Vagina (tissue), 2 donors: ENCODE results near the gene JUN. TPM values are rescaled to one million over a fixed set of nuclear protein-coding genes. Genes with fewer than 3 reads are reported as not detected.

Source experiments
- DNase-seq, 2 donors: peaks; one replicate each; pipeline ENCODE4 v3.0.0-alpha.2; 2017; ENCODE audit errors: extremely low spot score in 2 of 2
- H3K27ac ChIP-seq: fragments of 200-600 bp; sonication (generic); one replicate; pipeline ENCODE4 v1.5.1; 2019
- H3K27me3 ChIP-seq: fragments of 200-600 bp; sonication (generic); one replicate; pipeline ENCODE4 v1.5.1; 2019
- H3K36me3 ChIP-seq, 2 donors: fragments of 200-600 bp; sonication (generic); one replicate each; pipeline ENCODE4 v1.5.1; 2017 to 2019
- H3K4me1 ChIP-seq: fragments of 200-600 bp; sonication (generic); one replicate; pipeline ENCODE4 v1.5.1; 2019
- H3K4me3 ChIP-seq, 2 donors: fragments of 200-600 bp; sonication (generic); 1 replicate in 1 of 2; 2 replicates in 1 of 2; pipeline ENCODE4 v1.5.1; 2016 to 2019
- H3K9me3 ChIP-seq: fragments of 200-600 bp; sonication (generic); one replicate; pipeline ENCODE4 v1.5.1; 2019
- POLR2A ChIP-seq, 2 donors: fragments of 450-650 bp; IDR thresholded peaks; one replicate each; pipeline ENCODE4 v1.6.1; 2017; ENCODE audit warnings: antibody characterized with exemption in 2 of 2, mild to moderate bottlenecking in 2 of 2, moderate library complexity in 2 of 2
- POLR2AphosphoS5 ChIP-seq, 2 donors: sonication (generic); formaldehyde crosslinking; IDR thresholded peaks; one replicate each; pipeline ENCODE4 v1.9.0; 2017; ENCODE audit warnings: antibody characterized with exemption in 2 of 2, mild to moderate bottlenecking in 2 of 2, low read depth in 1 of 2; ENCODE audit not compliant: insufficient read depth in 1 of 2
- intact Hi-C: fragments of 100-400 bp; cut with DNase I; formaldehyde crosslinking; loops from one replicate; pipeline ENCODE4 v1.15.1; 2023
- total RNA-seq: library from RNA; depleted of rRNA; stranded (reverse); fragments of >200 nt; gene quantifications from one replicate; pipeline ENCODE4 v1.2.3, GENCODE V29; 2016
- TF ChIP-seq, protein P1 (sequence below), 3 experiments: fragments of 450-650 bp in 2 of 3; fragments of 200-600 bp in 1 of 3; sonication (generic) in 1 of 3; IDR thresholded peaks; one replicate each; pipeline ENCODE4 v1.5.1; 2017 to 2019; ENCODE audit warnings: antibody characterized with exemption in 3 of 3, mild to moderate bottlenecking in 2 of 3, moderate library complexity in 2 of 3

Gene JUN
- total RNA-seq, 1 donor from 2014 or later, result 275 TPM

DNA sequence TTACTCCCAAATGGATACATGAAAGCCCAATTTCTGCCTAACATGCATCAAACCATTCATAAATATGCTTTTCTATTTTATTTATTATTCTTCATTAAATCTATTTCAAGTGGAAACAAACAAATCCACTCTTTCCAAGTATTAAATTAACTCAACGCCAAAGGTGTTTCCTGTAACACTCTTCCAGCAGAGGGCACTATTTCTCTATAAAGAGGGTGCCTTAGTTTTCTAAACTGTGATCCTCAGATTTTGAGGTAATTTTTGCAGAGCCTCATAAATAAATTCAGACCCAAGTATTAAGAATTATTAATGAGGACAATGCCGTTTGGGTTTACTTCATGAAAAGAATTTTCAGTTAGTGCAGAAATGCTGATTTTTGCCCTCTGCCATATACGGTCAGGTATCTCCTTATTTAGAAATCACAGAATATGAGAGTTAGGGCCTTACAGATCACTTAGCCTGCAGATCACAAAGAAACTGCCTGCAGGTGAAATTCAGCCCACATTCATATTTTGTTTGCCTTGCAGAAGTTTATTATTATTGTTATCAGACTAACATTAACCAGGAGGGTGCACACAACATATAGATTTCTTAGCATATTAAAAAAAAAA is 43.9 kb downstream of the JUN start:
- no peaks in the 10 kb centered on the region for H3K9me3 ChIP-seq
- H3K27me3 ChIP-seq, result no peaks in the 10 kb centered on the region
- H3K36me3 ChIP-seq, result no peaks in the 10 kb centered on the region
- intact Hi-C loops, result loop anchor here (5.0 to 10.0 kb wide), 2 partner anchors 965 to 1017 kb away; no protein-coding TSS in a partner anchor
- DNase-seq, result no peak
- no peaks in the 10 kb centered on the region for H3K4me1 ChIP-seq
- no peak overlapping the region for H3K4me3 ChIP-seq
- TF ChIP-seq POLR2AphosphoS5 (IDR thresholded peaks at IDR 0.05; ENCODE audit: insufficient read depth in 1 of 2, low read depth in 1 of 2) (peak in 1 of 2 donors; percentile 33), POLR2A (IDR thresholded peaks at IDR 0.05) (no peak)
- TF ChIP-seq, protein P1, sequence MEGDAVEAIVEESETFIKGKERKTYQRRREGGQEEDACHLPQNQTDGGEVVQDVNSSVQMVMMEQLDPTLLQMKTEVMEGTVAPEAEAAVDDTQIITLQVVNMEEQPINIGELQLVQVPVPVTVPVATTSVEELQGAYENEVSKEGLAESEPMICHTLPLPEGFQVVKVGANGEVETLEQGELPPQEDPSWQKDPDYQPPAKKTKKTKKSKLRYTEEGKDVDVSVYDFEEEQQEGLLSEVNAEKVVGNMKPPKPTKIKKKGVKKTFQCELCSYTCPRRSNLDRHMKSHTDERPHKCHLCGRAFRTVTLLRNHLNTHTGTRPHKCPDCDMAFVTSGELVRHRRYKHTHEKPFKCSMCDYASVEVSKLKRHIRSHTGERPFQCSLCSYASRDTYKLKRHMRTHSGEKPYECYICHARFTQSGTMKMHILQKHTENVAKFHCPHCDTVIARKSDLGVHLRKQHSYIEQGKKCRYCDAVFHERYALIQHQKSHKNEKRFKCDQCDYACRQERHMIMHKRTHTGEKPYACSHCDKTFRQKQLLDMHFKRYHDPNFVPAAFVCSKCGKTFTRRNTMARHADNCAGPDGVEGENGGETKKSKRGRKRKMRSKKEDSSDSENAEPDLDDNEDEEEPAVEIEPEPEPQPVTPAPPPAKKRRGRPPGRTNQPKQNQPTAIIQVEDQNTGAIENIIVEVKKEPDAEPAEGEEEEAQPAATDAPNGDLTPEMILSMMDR (IDR thresholded peaks at IDR 0.05), result peak; percentile 80 to 85 (median 82)
- no peak overlapping the region for H3K27ac ChIP-seq

DNA sequence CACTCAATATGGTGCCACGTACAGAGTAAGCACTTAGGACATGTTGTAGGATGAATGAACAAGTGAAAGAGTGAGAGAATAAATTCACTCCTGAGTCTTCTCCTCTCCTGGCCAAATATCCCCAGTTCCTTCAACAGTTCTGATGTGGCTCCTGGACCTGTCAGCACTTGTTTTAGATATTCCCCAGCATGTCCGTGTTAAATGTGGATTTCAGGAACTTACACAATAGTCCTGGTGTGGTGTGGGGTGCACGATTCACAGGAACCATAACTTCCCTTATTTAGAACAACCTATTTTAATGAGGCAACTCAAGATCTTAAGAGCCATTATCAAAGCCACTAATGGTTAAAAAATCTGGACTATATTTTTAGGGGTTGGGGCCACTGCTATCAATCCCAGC is 45.0 kb downstream of the JUN start:
- no peak overlapping the region for H3K4me3 ChIP-seq
- DNase-seq, result peak in 1 of 2 donors; percentile 12
- TF ChIP-seq POLR2AphosphoS5 (IDR thresholded peaks at IDR 0.05; ENCODE audit: insufficient read depth in 1 of 2, low read depth in 1 of 2), result no peak
- TF ChIP-seq, protein P1 (IDR thresholded peaks at IDR 0.05), result no peak
- TF ChIP-seq POLR2A (IDR thresholded peaks at IDR 0.05), result no peak
- no peaks in the 10 kb centered on the region for H3K9me3 ChIP-seq
- H3K27me3 ChIP-seq, result no peaks in the 10 kb centered on the region
- no peak overlapping the region for H3K27ac ChIP-seq
- intact Hi-C loops, result no loop called here
- no peaks in the 10 kb centered on the region for H3K4me1 ChIP-seq
- H3K36me3 ChIP-seq, result no peaks in the 10 kb centered on the region

DNA sequence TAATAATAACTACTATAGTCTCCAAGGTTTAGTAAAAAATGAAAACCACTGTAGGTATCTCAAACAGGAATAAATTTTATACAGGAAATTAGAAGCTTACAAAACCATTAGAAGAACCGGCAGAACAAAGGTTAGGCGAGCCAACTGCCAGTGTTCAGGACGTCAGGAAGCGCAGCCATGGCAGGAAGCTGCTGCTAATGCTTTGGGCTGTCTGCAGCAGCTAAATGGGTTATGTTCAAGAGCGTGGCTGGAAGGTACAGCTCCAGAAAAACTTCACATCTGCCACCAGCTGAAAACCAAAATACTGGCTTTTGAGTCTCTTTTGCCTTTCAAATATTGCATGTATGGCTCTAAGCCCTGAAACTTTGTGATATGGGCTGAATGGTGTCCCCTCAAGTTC is 48.3 kb downstream of the JUN start:
- no peak for DNase-seq
- Histone ChIP-seq H3K27ac (no peak overlapping the region), H3K4me1 (peaks cover 7% of the 10 kb centered on the region), H3K4me3 (no peak overlapping the region), H3K9me3 (no peaks in the 10 kb centered on the region), H3K27me3 (no peaks in the 10 kb centered on the region), H3K36me3 (no peaks in the 10 kb centered on the region)
- intact Hi-C loops, result no loop called here
- TF ChIP-seq POLR2A (IDR thresholded peaks at IDR 0.05), result no peak
- TF ChIP-seq, protein P1 (IDR thresholded peaks at IDR 0.05), result no peak
- TF ChIP-seq POLR2AphosphoS5 (IDR thresholded peaks at IDR 0.05; ENCODE audit: insufficient read depth in 1 of 2, low read depth in 1 of 2), result no peak

DNA sequence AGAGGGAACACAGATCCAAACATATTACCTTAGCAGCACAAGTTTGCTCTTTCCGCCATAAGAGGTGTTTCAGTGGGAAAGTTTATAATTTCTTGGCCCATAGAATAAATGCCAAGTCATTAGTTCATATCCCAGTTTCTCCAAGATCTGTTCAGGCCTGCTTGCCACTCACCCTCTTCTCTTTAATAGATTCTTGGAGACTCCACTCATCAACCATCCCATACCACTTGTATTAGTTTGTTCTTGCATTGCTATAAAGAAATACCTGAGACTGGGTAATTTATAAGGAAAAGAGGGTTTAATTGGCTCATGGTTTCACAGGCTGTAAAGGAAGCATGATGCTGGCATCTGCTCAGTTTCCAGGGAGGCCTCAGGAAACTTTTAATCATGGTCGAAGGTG is 49.2 kb downstream of the JUN start:
- intact Hi-C loops, result no loop called here

More for the DNA sequence above, 49.2 kb downstream of the JUN start:
- Histone ChIP-seq H3K9me3 (no peaks in the 10 kb centered on the region), H3K36me3 (no peaks in the 10 kb centered on the region), H3K4me1 (peaks cover 7% of the 10 kb centered on the region), H3K27ac (no peak overlapping the region), H3K27me3 (no peaks in the 10 kb centered on the region), H3K4me3 (no peak overlapping the region)
- no peak for TF ChIP-seq POLR2A (IDR thresholded peaks at IDR 0.05)
- TF ChIP-seq, protein P1 (IDR thresholded peaks at IDR 0.05), result no peak
- no peak for TF ChIP-seq POLR2AphosphoS5 (IDR thresholded peaks at IDR 0.05; ENCODE audit: insufficient read depth in 1 of 2, low read depth in 1 of 2)
- DNase-seq, result no peak
